Osteocyte (in vitro differentiated cells): ENCODE measurements around the gene SPINK1. TPM values are rescaled to one million over a fixed set of nuclear protein-coding genes. Genes with fewer than 3 reads are reported as not detected.

Source experiments
- DNase-seq: peaks from one replicate; pipeline ENCODE4 v3.0.0; 2021; ENCODE audit warnings: mixed read lengths; ENCODE audit not compliant: unreplicated experiment; ENCODE audit errors: extremely low spot score
- H3K27ac Mint-ChIP-seq: one replicate; pipeline ENCODE4 v1.8.0; 2021; ENCODE audit warnings: mild to moderate bottlenecking, mixed read lengths; ENCODE audit not compliant: unreplicated experiment
- H3K27me3 Mint-ChIP-seq: one replicate; pipeline ENCODE4 v1.8.0; 2021; ENCODE audit warnings: mixed read lengths; ENCODE audit not compliant: unreplicated experiment
- H3K36me3 Mint-ChIP-seq: one replicate; pipeline ENCODE4 v1.8.0; 2021; ENCODE audit warnings: mixed read lengths; ENCODE audit not compliant: unreplicated experiment
- H3K4me1 Mint-ChIP-seq: one replicate; pipeline ENCODE4 v1.8.0; 2021; ENCODE audit warnings: mixed read lengths; ENCODE audit not compliant: unreplicated experiment
- H3K4me3 Mint-ChIP-seq: one replicate; pipeline ENCODE4 v1.8.0; 2021; ENCODE audit warnings: mild to moderate bottlenecking, moderate library complexity, mixed read lengths; ENCODE audit not compliant: unreplicated experiment
- H3K9me3 Mint-ChIP-seq: one replicate; pipeline ENCODE4 v1.8.0; 2021; ENCODE audit warnings: mixed read lengths; ENCODE audit not compliant: unreplicated experiment
- total RNA-seq: library from RNA; stranded (reverse); gene quantifications from 2 replicates; pipeline ENCODE4 v1.2.1, GENCODE V29; 2021
- TF ChIP-seq, protein P1 (sequence below): fragments of 200-600 bp; sonication (generic); IDR thresholded peaks from 2 replicates; pipeline ENCODE4 v1.5.0; 2021; ENCODE audit warnings: antibody characterized with exemption, mild to moderate bottlenecking, moderate library complexity

SPINK1 gene
- total RNA-seq, 1 donor from 2014 or later, result not detected

DNA sequence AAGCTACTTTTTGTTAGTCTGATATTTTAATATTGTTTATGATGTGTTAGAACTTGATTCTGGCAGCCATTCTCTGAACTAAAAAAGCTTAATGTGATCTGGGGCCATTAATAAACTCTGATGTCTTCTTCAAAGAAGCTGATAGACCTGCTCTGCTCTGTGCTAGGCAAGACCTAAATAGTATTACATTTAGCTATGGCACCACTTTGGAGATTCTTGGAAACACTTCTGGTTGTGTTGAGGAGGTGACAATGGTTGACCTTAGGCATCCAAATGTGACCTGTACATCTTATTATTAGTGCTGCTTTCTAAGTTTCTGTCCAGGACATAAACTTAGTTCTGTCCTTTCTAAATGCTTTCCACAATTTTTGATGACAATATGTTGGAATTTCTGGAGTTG, 25.3 kb upstream of the SPINK1 start:
- TF ChIP-seq, protein P1, sequence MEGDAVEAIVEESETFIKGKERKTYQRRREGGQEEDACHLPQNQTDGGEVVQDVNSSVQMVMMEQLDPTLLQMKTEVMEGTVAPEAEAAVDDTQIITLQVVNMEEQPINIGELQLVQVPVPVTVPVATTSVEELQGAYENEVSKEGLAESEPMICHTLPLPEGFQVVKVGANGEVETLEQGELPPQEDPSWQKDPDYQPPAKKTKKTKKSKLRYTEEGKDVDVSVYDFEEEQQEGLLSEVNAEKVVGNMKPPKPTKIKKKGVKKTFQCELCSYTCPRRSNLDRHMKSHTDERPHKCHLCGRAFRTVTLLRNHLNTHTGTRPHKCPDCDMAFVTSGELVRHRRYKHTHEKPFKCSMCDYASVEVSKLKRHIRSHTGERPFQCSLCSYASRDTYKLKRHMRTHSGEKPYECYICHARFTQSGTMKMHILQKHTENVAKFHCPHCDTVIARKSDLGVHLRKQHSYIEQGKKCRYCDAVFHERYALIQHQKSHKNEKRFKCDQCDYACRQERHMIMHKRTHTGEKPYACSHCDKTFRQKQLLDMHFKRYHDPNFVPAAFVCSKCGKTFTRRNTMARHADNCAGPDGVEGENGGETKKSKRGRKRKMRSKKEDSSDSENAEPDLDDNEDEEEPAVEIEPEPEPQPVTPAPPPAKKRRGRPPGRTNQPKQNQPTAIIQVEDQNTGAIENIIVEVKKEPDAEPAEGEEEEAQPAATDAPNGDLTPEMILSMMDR, result no peak
- H3K36me3 Mint-ChIP-seq, result no peaks in the 10 kb centered on the region
- H3K27ac Mint-ChIP-seq, result no peak overlapping the region
- peaks cover 42% of the 10 kb centered on the region for H3K27me3 Mint-ChIP-seq
- H3K4me1 Mint-ChIP-seq, result no peaks in the 10 kb centered on the region
- no peak overlapping the region for H3K4me3 Mint-ChIP-seq
- no peaks in the 10 kb centered on the region for H3K9me3 Mint-ChIP-seq
- no peak for DNase-seq

GRCh38 chr5:147855774-147856069, 24.3 kb upstream of the SPINK1 start:
- TF ChIP-seq, protein P1, result no peak
- Mint-ChIP-seq H3K27ac (no peak overlapping the region), H3K9me3 (no peaks in the 10 kb centered on the region), H3K27me3 (peaks cover 46% of the 10 kb centered on the region), H3K4me3 (no peak overlapping the region), H3K4me1 (no peaks in the 10 kb centered on the region), H3K36me3 (no peaks in the 10 kb centered on the region)
- DNase-seq, result no peak

GRCh38 chr5:147854894-147855773, 23.7 kb upstream of the SPINK1 start:
- no peaks in the 10 kb centered on the region for H3K36me3 Mint-ChIP-seq
- DNase-seq, result no peak
- no peaks in the 10 kb centered on the region for H3K9me3 Mint-ChIP-seq
- H3K27me3 Mint-ChIP-seq, result peaks cover 44% of the 10 kb centered on the region
- no peak overlapping the region for H3K4me3 Mint-ChIP-seq
- H3K4me1 Mint-ChIP-seq, result no peaks in the 10 kb centered on the region
- no peak overlapping the region for H3K27ac Mint-ChIP-seq
- TF ChIP-seq, protein P1, result no peak

- H3K27me3 Mint-ChIP-seq, result peaks cover 51% of the 10 kb centered on the region
Measured at GRCh38 chr5:147854331-147854730, 22.9 kb upstream of the SPINK1 start.

GRCh38 chr5:147853372-147853987, 22.0 kb upstream of the SPINK1 start:
- Mint-ChIP-seq H3K27ac (no peak overlapping the region), H3K36me3 (no peaks in the 10 kb centered on the region), H3K9me3 (no peaks in the 10 kb centered on the region), H3K27me3 (peaks cover 59% of the 10 kb centered on the region), H3K4me3 (no peak overlapping the region), H3K4me1 (no peaks in the 10 kb centered on the region)
- DNase-seq, result no peak
- TF ChIP-seq, protein P1, result no peak

More at GRCh38 chr5:147854331-147854730, 22.9 kb upstream of the SPINK1 start:
- Mint-ChIP-seq H3K36me3 (no peaks in the 10 kb centered on the region), H3K4me1 (no peaks in the 10 kb centered on the region), H3K27ac (no peak overlapping the region), H3K4me3 (no peak overlapping the region), H3K9me3 (no peaks in the 10 kb centered on the region)
- TF ChIP-seq, protein P1, result no peak
- DNase-seq, result no peak
